DND-41 (cell line): ENCODE data around the gene KBTBD4.

Source experiments
- ATAC-seq: fragments of 200-7000 bp; cut with Tn5 transposase; 3 replicates; pipeline ENCODE4 v1.9.1; 2021; ENCODE audit warnings: low read depth; ENCODE audit not compliant: insufficient read depth
- DNase-seq: peaks from one replicate; pipeline ENCODE4 v3.0.0-alpha.2; 2020
- H2AFZ ChIP-seq: 2 replicates; pipeline ENCODE4 v1.6.0; 2012; ENCODE audit warnings: low read depth, low read length
- H3K27ac ChIP-seq: 2 replicates; pipeline ENCODE4 v1.5.1; 2012; ENCODE audit warnings: low read length, inconsistent platforms
- H3K27me3 ChIP-seq: fragments of 200-600 bp; sonication (generic); 2 replicates; pipeline ENCODE4 v1.6.0; 2012; ENCODE audit warnings: low read length, mild to moderate bottlenecking, inconsistent platforms; ENCODE audit not compliant: insufficient read depth, poor library complexity
- H3K36me3 ChIP-seq: 2 replicates; pipeline ENCODE4 v1.5.1; 2012; ENCODE audit warnings: low read length, inconsistent platforms; ENCODE audit not compliant: insufficient read depth
- H3K4me1 ChIP-seq: 2 replicates; pipeline ENCODE4 v1.5.1; 2012; ENCODE audit warnings: mild to moderate bottlenecking, low read length; ENCODE audit not compliant: insufficient read depth
- H3K4me2 ChIP-seq: 2 replicates; pipeline ENCODE4 v1.6.0; 2012; ENCODE audit warnings: mild to moderate bottlenecking, moderate library complexity, low read length, inconsistent platforms; ENCODE audit not compliant: insufficient read depth
- H3K4me3 ChIP-seq, 2 experiments: fragments of 200-600 bp in 1 of 2; shearing (Covaris generic) in 1 of 2; 2 replicates each; pipeline ENCODE4 v1.5.1; 2012 to 2016; ENCODE audit warnings: inconsistent platforms in 2 of 2, low read length in 2 of 2, mild to moderate bottlenecking in 2 of 2, low read depth in 1 of 2, moderate library complexity in 1 of 2
- H3K79me2 ChIP-seq: 2 replicates; pipeline ENCODE4 v1.6.0; 2012; ENCODE audit warnings: low read length, inconsistent platforms; ENCODE audit not compliant: insufficient read depth
- H3K9ac ChIP-seq: 2 replicates; pipeline ENCODE4 v1.6.0; 2012; ENCODE audit warnings: low read depth, mild to moderate bottlenecking, inconsistent platforms, low read length, moderate library complexity
- H3K9me3 ChIP-seq: 2 replicates; pipeline ENCODE4 v1.5.1; 2012; ENCODE audit warnings: low read length, moderate library complexity, mild to moderate bottlenecking, inconsistent platforms; ENCODE audit not compliant: insufficient read depth, severe bottlenecking
- H4K20me1 ChIP-seq: 2 replicates; pipeline ENCODE4 v1.6.0; 2012; ENCODE audit warnings: low read length; ENCODE audit not compliant: insufficient read depth
- EZH2 ChIP-seq: IDR thresholded peaks from 3 replicates; pipeline ENCODE4 v1.6.1; 2012; ENCODE audit warnings: borderline replicate concordance, low read depth, mild to moderate bottlenecking, moderate library complexity, low read length, inconsistent platforms; ENCODE audit not compliant: severe bottlenecking
- TF ChIP-seq, protein P1 (sequence below): IDR thresholded peaks from 2 replicates; pipeline ENCODE4 v1.5.1; 2012; ENCODE audit warnings: borderline replicate concordance, low read length, moderate library complexity, mild to moderate bottlenecking; ENCODE audit not compliant: poor library complexity, severe bottlenecking; ENCODE audit errors: extremely low read depth

The KBTBD4 gene

DNA sequence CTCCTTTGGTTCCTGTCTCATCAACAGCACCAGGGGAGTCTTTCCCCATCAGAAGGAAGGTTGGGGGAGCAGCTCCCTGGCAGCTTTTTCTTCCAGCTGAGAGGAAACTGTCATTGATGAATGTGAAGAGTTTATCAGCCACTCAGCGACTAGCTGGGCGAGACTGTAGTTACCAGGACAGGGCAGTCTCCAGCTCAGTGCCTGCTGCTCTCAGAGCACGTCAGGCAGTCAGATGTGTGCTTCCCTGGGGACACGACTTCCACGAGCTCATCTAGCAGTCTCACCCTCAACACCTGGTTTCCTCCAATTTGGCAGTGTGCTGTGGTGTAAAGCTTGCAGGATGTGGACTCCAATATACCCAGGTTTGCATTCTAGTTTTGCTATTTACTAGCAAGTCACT is 28.0 kb upstream of the KBTBD4 start:
- no peaks in the 10 kb centered on the region for H4K20me1 ChIP-seq
- 0 out of 2 replicates have a peak, but pooled peaks cover 7% of the 10 kb centered on the region for H3K36me3 ChIP-seq
- no peak overlapping the region for H2AFZ ChIP-seq
- H3K4me3 ChIP-seq: no peak overlapping the region
- no peaks in the 10 kb centered on the region for H3K27me3 ChIP-seq
- H3K9me3 ChIP-seq: no peaks in the 10 kb centered on the region
- no peak overlapping the region for H3K4me2 ChIP-seq
- no peak overlapping the region for H3K27ac ChIP-seq
- H3K4me1 ChIP-seq: no peaks in the 10 kb centered on the region
- H3K79me2 ChIP-seq: no peaks in the 10 kb centered on the region
- ATAC-seq: peak; percentile 70
- TF ChIP-seq EZH2: no peak
- TF ChIP-seq, protein P1, sequence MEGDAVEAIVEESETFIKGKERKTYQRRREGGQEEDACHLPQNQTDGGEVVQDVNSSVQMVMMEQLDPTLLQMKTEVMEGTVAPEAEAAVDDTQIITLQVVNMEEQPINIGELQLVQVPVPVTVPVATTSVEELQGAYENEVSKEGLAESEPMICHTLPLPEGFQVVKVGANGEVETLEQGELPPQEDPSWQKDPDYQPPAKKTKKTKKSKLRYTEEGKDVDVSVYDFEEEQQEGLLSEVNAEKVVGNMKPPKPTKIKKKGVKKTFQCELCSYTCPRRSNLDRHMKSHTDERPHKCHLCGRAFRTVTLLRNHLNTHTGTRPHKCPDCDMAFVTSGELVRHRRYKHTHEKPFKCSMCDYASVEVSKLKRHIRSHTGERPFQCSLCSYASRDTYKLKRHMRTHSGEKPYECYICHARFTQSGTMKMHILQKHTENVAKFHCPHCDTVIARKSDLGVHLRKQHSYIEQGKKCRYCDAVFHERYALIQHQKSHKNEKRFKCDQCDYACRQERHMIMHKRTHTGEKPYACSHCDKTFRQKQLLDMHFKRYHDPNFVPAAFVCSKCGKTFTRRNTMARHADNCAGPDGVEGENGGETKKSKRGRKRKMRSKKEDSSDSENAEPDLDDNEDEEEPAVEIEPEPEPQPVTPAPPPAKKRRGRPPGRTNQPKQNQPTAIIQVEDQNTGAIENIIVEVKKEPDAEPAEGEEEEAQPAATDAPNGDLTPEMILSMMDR: no peak
- peak; percentile 20 for DNase-seq
- no peak overlapping the region for H3K9ac ChIP-seq

DNA sequence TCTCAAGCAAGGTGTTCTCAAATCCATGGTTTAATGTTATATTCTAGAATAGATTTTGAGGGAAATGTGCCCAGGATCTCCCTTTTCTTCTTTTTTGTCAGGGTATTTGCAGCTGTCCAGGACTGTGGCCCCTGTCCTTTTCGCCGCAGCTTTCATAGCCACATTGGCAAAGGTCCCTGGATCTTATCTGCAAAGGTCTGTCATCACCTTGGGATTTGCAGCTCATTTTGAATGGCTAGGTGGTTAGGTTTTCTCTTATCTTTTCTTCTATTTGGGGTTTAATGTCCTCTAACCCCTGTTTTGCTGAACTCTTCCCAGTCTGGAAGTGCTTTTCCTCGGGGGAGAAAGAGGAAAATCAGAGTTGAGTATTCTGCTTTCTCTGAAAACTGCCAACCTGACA is 27.2 kb upstream of the KBTBD4 start:
- Histone ChIP-seq H3K79me2 (no peaks in the 10 kb centered on the region), H3K9ac (no peak overlapping the region), H3K4me2 (no peak overlapping the region), H3K9me3 (no peaks in the 10 kb centered on the region), H2AFZ (no peak overlapping the region), H3K4me3 (no peak overlapping the region), H3K27me3 (no peaks in the 10 kb centered on the region), H3K4me1 (no peaks in the 10 kb centered on the region), H4K20me1 (no peaks in the 10 kb centered on the region), H3K27ac (no peak overlapping the region), H3K36me3 (0 out of 2 replicates have a peak, but pooled peaks cover under 1% of the 10 kb centered on the region)
- ATAC-seq (no peak), DNase-seq (no peak)
- TF ChIP-seq, protein P1: no peak
- no peak for TF ChIP-seq EZH2

DNA sequence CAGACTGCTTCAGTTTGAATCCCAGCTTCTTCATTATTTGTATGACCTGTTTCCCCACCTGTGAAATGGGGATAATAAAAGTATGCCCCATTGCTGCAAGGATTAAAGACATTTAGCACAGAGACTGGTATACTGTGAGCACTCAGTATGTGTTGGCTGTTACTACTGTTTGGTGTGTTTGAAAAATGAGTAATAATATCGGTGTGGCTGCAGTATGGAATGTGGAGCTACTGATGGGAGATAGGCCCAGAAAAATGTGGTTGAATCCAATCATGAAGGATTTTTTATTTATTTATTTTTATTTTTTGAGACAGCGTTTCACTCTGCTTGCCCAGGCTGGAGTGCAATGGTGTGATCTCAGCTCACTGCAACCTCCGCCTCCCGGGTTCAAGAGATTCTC is 24.5 kb upstream of the KBTBD4 start:
- ATAC-seq (no peak), DNase-seq (no peak)
- Histone ChIP-seq H3K27me3 (no peaks in the 10 kb centered on the region), H3K27ac (no peak overlapping the region), H3K9ac (no peak overlapping the region), H4K20me1 (no peaks in the 10 kb centered on the region), H3K4me3 (no peak overlapping the region), H3K4me1 (no peaks in the 10 kb centered on the region), H2AFZ (no peak overlapping the region), H3K4me2 (no peak overlapping the region), H3K36me3 (no peaks in the 10 kb centered on the region), H3K79me2 (no peaks in the 10 kb centered on the region), H3K9me3 (no peaks in the 10 kb centered on the region)
- TF ChIP-seq, protein P1: no peak
- no peak for TF ChIP-seq EZH2

DNA sequence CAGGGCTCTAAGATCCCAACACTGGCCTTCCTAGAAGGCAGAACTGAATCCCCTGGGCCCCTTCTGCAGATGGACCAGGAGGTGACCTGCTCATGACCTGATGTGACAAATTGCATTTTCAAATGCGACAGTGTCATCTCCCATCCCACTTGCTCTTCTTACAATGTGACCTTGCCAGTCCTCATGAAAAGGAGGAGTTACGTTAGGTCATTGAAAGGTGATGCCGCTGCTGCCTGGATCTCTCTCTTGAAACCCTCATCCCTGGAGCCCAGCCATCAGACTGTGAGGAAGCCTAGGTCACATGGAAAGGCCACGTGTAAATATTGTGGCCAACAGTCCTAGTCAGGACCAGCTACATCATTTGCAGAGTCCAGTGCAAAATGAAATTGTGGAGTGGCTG is 21.1 kb upstream of the KBTBD4 start:
- Histone ChIP-seq H3K9me3 (no peaks in the 10 kb centered on the region), H3K4me2 (no peak overlapping the region), H3K27me3 (no peaks in the 10 kb centered on the region), H3K9ac (no peak overlapping the region), H3K4me1 (no peaks in the 10 kb centered on the region), H4K20me1 (no peaks in the 10 kb centered on the region), H3K36me3 (no peaks in the 10 kb centered on the region), H3K27ac (no peak overlapping the region), H3K4me3 (no peak overlapping the region), H3K79me2 (no peaks in the 10 kb centered on the region), H2AFZ (no peak overlapping the region)
- no peak for DNase-seq
- no peak for TF ChIP-seq EZH2
- TF ChIP-seq, protein P1: no peak
- ATAC-seq: no peak
